GM19455 (cell line): ENCODE measurements around the gene RAP1A.
"Not testable (repeated sequence)": the region's sequence is repeated elsewhere in the genome, so short reads cannot be mapped to it uniquely, and the experiment has no call there.

ENCODE experiments used
- ATAC-seq: cut with Tn5 transposase; IDR thresholded peaks from one replicate; pipeline ENCODE4 v1.9.1; 2021; ENCODE audit not compliant: unreplicated experiment

RAP1A gene

GRCh38 chr1:111660204-111661150 is 40.9 kb downstream of the RAP1A start:
- no peak for ATAC-seq

- ATAC-seq, result no peak
Measured at GRCh38 chr1:111664652-111665051, 45.1 kb downstream of the RAP1A start.

- ATAC-seq, result no peak
Measured at GRCh38 chr1:111665497-111665896, 45.9 kb downstream of the RAP1A start.

DNA sequence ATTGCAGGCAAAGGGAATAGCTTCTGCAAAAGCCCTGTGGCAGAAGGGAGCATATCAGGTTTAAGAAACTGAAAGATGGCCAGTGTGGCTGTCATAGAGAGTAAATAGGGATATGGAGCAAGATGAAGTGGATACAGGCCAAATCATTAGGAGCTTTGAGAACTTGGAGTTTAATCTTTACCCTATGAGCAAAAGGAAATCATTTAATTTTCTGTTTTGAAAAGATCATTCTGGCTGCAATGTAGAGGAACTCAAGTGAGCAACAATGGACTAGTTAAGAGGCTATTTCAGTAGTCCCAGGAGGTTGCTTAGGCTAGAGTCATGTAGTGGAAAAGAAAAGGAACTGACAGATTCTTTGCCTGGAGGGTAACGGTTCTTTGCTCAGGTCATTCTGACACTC is 47.2 kb downstream of the RAP1A start:
- ATAC-seq, result no peak

- no peak for ATAC-seq
Measured at GRCh38 chr1:111669268-111669667, 49.7 kb downstream of the RAP1A start.

DNA sequence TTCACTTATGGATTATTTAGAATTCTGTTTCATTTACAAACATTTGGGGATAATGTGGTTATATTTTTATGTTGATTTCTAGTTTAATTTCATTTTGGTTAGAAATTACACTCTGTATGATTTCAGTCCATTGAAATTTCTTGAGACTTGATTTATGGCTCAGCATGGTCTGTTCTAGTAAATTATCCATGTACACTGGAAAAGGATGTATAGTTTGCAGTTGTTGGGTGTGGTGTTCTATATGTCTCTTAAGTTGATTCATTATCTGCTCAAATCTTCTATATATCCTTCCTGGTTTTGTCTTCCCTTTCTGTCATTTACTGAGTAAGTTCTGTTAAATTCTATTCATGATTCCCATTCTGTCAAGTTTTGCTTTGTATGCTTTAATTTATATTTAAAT is 52.3 kb downstream of the RAP1A start:
- ATAC-seq, result no peak

GRCh38 chr1:111672331-111672730 is 52.7 kb downstream of the RAP1A start:
- no peak for ATAC-seq

DNA sequence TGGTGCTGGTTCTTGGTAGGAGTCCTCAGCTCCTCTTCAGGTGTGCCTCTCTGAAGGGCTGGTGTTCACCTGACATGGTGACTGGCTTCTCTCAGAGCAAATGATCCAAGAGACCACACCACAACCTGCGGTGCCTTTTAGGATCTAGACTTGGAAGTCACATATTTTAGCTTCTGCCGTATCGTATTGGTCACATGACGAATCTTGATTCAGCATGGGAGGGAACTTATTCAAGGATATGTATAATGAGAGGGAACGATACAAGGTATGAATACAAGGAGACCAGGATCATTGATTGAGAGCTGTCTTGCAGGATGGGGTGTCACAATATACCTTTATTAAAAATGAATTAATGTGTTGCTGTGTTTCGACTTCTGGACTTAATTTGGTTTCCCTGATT is 58.0 kb downstream of the RAP1A start:
- ATAC-seq, result no peak

- ATAC-seq, result no peak
Measured at GRCh38 chr1:111679541-111679940, 60.0 kb downstream of the RAP1A start.

DNA sequence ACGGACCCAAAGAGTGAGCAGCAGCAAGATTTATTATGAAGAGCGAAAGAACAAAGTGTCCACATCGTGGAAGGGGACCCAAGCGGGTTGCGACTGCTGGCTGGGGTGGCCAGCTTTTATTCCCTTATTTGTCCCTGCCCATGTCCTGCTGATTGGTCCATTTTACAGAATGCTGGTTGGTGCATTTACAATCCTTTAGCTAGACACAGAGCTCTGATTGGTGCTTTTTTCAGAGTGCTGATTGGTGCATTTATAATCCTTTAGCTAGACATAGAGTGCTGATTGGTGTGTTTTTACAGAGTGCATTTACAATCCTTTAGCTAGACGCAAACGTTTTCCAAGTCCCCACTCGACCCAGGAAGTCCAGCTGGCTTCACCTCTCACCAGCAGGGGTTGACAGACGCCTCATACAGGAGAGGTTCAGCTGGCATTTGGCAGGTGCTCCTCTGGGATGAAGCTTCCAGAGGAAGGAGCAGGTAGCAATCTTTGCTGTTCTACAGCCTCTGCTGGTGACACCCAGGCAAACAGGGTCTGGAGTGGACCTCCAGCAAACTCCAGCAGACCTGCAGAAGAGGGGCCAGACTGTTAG is 60.7 kb downstream of the RAP1A start:
- ATAC-seq, result not testable (repeated sequence)

DNA sequence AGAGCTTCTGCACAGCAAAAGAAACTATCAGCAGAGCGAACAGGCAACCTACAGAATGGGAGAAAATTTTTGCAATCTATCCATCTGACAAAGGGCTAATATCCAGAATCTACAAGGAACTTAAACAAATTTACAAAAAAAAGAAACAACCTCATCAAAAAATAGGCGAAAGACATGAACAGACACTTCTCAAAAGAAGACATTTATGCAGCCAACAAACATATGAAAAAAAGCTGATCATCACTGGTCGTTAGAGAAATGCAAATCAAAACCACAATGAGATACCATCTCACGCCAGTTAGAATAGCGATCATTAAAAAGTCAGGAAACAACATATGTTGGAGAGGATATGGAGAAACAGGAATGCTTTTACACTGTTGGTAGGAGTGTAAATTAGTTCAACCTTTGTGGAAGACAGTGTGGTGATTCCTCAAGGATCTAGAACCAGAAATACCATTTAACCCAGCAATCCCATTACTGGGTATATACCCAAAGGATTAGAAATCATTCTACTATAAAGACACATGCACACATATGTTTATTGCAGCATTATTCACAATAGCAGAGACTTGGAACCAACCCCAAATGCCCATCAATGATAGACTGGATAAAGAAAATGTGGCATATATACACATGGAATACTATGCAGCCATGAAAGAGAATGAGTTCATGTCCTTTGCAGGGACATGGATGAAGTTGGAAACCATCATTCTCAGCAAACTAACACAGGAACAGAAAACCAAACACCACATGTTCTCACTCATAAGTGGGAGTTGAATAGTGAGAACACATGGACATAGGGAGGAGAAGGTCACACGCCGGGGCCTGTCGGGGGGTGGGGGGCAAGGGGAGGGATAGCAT is 65.9 kb downstream of the RAP1A start:
- ATAC-seq, result not testable (repeated sequence)

DNA sequence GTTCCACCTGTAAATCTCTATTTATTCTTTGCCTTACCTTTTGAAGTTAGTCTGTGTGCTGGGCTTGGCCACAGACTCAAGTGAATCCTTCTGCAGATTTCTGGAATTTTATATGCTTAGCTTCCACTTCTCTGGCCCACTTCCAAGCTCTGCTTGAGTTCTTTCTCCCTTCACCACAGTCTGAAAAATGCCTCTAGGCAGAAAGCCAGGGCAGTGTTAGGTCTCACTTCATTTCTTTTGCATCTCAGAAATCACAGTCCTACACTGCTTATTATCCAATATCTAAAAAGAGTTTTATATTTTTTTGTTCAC is 70.7 kb downstream of the RAP1A start:
- no peak for ATAC-seq

GRCh38 chr1:111691886-111692285 is 72.3 kb downstream of the RAP1A start:
- no peak for ATAC-seq

DNA sequence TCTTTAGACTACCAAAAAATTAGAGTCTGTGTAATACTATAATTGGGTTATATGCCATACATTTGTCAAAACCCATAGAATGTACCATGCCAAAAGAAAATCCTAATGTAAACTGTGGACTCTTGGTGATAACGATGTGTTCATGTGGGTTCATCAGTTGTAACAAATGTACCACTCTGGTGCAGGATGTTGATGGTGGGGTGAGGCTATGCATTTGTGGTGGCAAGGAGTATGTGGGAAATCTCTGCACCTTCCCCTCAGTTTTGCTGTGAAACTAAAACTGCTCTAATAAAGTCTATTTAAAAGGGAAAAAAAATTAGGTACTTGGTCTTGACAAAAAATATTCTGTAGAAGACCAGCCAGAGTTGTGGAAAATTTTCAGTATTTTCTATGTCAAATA is 76.2 kb downstream of the RAP1A start:
- ATAC-seq, result no peak

DNA sequence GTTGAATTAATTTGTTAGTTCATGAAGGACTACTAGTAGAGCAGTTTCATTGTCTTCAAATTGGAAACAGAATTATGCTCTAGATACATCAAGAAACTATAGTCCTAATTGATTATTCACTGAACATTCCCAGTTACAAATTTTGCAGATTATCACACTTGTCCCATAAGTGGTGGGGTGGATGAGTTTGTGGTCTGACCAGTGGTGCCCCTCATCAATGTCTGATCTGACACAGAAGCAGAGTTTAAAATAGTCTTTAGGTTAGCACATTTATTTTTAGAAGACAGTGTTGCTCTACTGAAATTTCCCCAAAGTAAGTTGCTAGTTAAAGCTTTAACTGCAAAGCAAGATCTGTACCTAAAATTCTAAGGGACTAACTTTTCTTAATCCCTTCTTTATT is 76.7 kb downstream of the RAP1A start:
- no peak for ATAC-seq

GRCh38 chr1:111699268-111699667 is 79.7 kb downstream of the RAP1A start:
- ATAC-seq, result no peak

GRCh38 chr1:111702504-111703050 is 83.0 kb downstream of the RAP1A start:
- ATAC-seq, result no peak

GRCh38 chr1:111704240-111704639 is 84.7 kb downstream of the RAP1A start:
- ATAC-seq, result no peak

DNA sequence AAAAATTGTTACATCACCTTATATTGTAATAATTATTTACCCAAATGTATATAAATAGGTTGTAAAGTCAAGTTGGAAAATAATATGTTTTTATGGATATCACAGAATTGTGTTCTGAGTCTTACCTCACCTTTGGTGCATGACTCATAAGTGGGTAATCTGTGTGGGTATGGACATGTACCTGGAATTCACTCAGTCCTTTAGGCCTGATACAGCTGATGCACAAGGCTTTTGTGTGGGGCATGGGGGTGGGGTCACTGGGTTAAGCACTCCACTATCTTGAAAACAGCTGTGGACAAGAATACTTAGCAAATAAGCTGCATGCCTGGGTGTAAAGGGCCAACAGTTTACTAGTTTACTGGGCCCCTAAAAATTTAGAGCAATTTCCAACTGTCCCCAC is 85.2 kb downstream of the RAP1A start:
- ATAC-seq, result no peak

DNA sequence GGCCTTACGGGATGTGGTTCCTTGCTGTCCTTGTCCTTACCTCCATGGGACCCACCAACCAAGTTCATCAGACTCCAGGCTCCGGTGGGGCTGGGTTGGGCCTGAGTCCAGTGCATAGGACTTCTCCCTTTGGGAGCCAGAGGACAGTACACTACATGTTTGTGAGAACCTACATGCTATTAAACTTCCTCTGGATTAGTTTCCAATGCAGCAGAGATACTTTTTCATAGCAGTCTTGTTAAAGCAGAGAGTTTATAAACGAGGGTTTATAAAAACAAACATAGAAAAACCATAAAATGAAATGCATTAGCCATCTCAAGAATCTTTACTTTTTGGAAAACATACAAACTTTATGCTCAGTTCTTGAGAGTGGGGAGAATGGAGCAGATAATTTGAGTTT is 86.3 kb downstream of the RAP1A start:
- no peak for ATAC-seq

- ATAC-seq, result no peak
Measured at GRCh38 chr1:111706921-111707320, 87.3 kb downstream of the RAP1A start.
